GM23338 (cell line): ENCODE data around the gene LMBRD1. TPM values are rescaled to one million over a fixed set of nuclear protein-coding genes. Genes with fewer than 3 reads are reported as not detected.

Experiments
- ATAC-seq: fragments of 200-7000 bp; cut with Tn5 transposase; 3 replicates; pipeline ENCODE4 v1.9.1; 2020
- DNase-seq: peaks from one replicate; pipeline ENCODE4 v3.0.0-alpha.2; 2015; ENCODE audit warnings: low spot score
- H2AFZ ChIP-seq: fragments of 200-600 bp; sonication (generic); 2 replicates; pipeline ENCODE4 v1.8.0; 2016; ENCODE audit warnings: antibody characterized with exemption, mild to moderate bottlenecking, moderate library complexity
- H3F3A ChIP-seq: fragments of 200-600 bp; sonication (generic); replicated peaks from 2 replicates; pipeline ENCODE4 v1.8.0; 2017; ENCODE audit warnings: antibody characterized with exemption, mixed run types, low read depth
- H3K27ac ChIP-seq: fragments of 200-600 bp; sonication (generic); 2 replicates; pipeline ENCODE4 v1.6.1; 2016; ENCODE audit warnings: low read depth
- H3K27me3 ChIP-seq: fragments of 200-600 bp; sonication (generic); 2 replicates; pipeline ENCODE4 v1.8.0; 2016; ENCODE audit warnings: mild to moderate bottlenecking, mixed run types, moderate library complexity; ENCODE audit not compliant: insufficient read depth
- H3K36me3 ChIP-seq: fragments of 200-600 bp; sonication (generic); 2 replicates; pipeline ENCODE4 v1.8.0; 2016; ENCODE audit warnings: mild to moderate bottlenecking; ENCODE audit not compliant: insufficient read depth
- H3K4me1 ChIP-seq: fragments of 200-600 bp; sonication (generic); 2 replicates; pipeline ENCODE4 v1.8.0; 2016; ENCODE audit warnings: mild to moderate bottlenecking, moderate library complexity; ENCODE audit not compliant: insufficient read depth
- H3K4me2 ChIP-seq: fragments of 200-600 bp; sonication (generic); 2 replicates; pipeline ENCODE4 v1.7.1; 2017; ENCODE audit warnings: mixed run types
- H3K4me3 ChIP-seq: fragments of 200-600 bp; sonication (generic); 2 replicates; pipeline ENCODE4 v1.6.1; 2016; ENCODE audit warnings: mixed run types
- H3K79me2 ChIP-seq: fragments of 200-600 bp; sonication (generic); replicated peaks from 2 replicates; pipeline ENCODE4 v1.8.0; 2017; ENCODE audit warnings: mild to moderate bottlenecking; ENCODE audit not compliant: insufficient read depth
- H3K9me2 ChIP-seq: fragments of 200-600 bp; sonication (generic); 2 replicates; pipeline ENCODE4 v1.8.0; 2017; ENCODE audit not compliant: insufficient read depth
- H4K20me1 ChIP-seq: fragments of 200-600 bp; sonication (generic); replicated peaks from 2 replicates; pipeline ENCODE4 v1.8.0; 2017; ENCODE audit warnings: mild to moderate bottlenecking; ENCODE audit not compliant: insufficient read depth
- H3K27ac Mint-ChIP-seq: 2 replicates; pipeline ENCODE4 v1.8.0; 2020; ENCODE audit warnings: inconsistent platforms, mild to moderate bottlenecking, moderate library complexity, mixed read lengths
- H3K27me3 Mint-ChIP-seq: 3 replicates; pipeline ENCODE4 v1.8.0; 2022; ENCODE audit warnings: low read depth, mild to moderate bottlenecking, moderate library complexity, mixed read lengths, inconsistent platforms; ENCODE audit not compliant: insufficient read depth, poor library complexity
- H3K36me3 Mint-ChIP-seq: 3 replicates; pipeline ENCODE4 v1.8.0; 2021; ENCODE audit warnings: low read depth, mild to moderate bottlenecking, inconsistent platforms, moderate library complexity, mixed read lengths
- H3K4me1 Mint-ChIP-seq: 3 replicates; pipeline ENCODE4 v1.8.0; 2020; ENCODE audit warnings: mild to moderate bottlenecking, inconsistent platforms, mixed read lengths
- H3K4me3 Mint-ChIP-seq: 3 replicates; pipeline ENCODE4 v1.8.0; 2021; ENCODE audit warnings: moderate library complexity, mild to moderate bottlenecking, inconsistent platforms, mixed read lengths
- H3K9me3 Mint-ChIP-seq: 3 replicates; pipeline ENCODE4 v1.8.0; 2020; ENCODE audit warnings: moderate library complexity, mild to moderate bottlenecking, inconsistent platforms, mixed read lengths
- CREB1 ChIP-seq: fragments of 250-450 bp; sonication (Bioruptor Pico); IDR thresholded peaks from 2 replicates; pipeline ENCODE4 v1.5.0; 2020; ENCODE audit warnings: low read depth, mild to moderate bottlenecking, moderate library complexity
- CTCF ChIP-seq, 2 experiments: fragments of 200-600 bp in 1 of 2; sonication (generic) in 1 of 2; conservative IDR thresholded peaks; 2 replicates each; pipeline versions ENCODE4 v1.5.1 to v1.6.1; 2016 to 2017; ENCODE audit warnings: antibody characterized with exemption in 2 of 2, low read depth in 2 of 2, mild to moderate bottlenecking in 2 of 2, moderate library complexity in 1 of 2
- EZH2phosphoT487 ChIP-seq: fragments of 200-600 bp; sonication (generic); IDR thresholded peaks from one replicate; pipeline ENCODE4 v1.8.1; 2018; ENCODE audit warnings: antibody characterized with exemption; ENCODE audit not compliant: unreplicated experiment
- JUNB ChIP-seq: IDR thresholded peaks from one replicate; pipeline ENCODE4 v1.6.1; 2016; ENCODE audit warnings: antibody characterized with exemption; ENCODE audit not compliant: unreplicated experiment
- NANOG ChIP-seq: IDR thresholded peaks from 2 replicates; pipeline ENCODE4 v1.6.1; 2016; ENCODE audit warnings: antibody characterized with exemption, borderline replicate concordance
- POLR2AphosphoS5 ChIP-seq: IDR thresholded peaks from 2 replicates; pipeline ENCODE4 v1.6.1; 2016; ENCODE audit warnings: antibody characterized with exemption, low read depth
- STAT1 ChIP-seq: IDR thresholded peaks from one replicate; pipeline ENCODE4 v1.6.1; 2016; ENCODE audit warnings: antibody characterized with exemption; ENCODE audit not compliant: unreplicated experiment
- ZNF114 ChIP-seq: fragments of 250-450 bp; sonication (Bioruptor Pico); IDR thresholded peaks from 2 replicates; pipeline ENCODE4 v1.5.0; 2020; ENCODE audit warnings: mild to moderate bottlenecking, moderate library complexity
- ZNF331 ChIP-seq: fragments of 250-450 bp; sonication (Bioruptor Pico); IDR thresholded peaks from 2 replicates; pipeline ENCODE4 v1.5.0; 2020; ENCODE audit warnings: low read depth, mild to moderate bottlenecking, moderate library complexity
- polyA plus RNA-seq: library from polyadenylated mRNA; unstranded; fragments of >200 nt; fragmentation: Nextera tagmentation; extraction: Ambion mirVana; gene quantifications from 2 replicates; pipeline ENCODE4 v1.2.1, GENCODE V29; 2016
- total RNA-seq: library from RNA; depleted of rRNA; stranded (reverse); fragments of >200 nt; shearing (Covaris generic); gene quantifications from 2 replicates; pipeline ENCODE4 v1.2.3, GENCODE V29; 2014
- TF ChIP-seq, protein P1 (sequence below): fragments of 250-450 bp; sonication (Bioruptor Pico); IDR thresholded peaks from 2 replicates; pipeline ENCODE4 v1.5.0; 2020; ENCODE audit warnings: mild to moderate bottlenecking, moderate library complexity

The LMBRD1 gene
- total and polyA plus RNA-seq, 2 experiments from 2014 or later = 20.3 to 21.0 TPM

GRCh38 chr6:69732640-69733039 is 64.2 kb downstream of the LMBRD1 start:
- no peaks in the 10 kb centered on the region for H3K9me3 Mint-ChIP-seq
- Histone ChIP-seq H3K4me2 (no peak overlapping the region), H4K20me1 (no peaks in the 10 kb centered on the region), H3F3A (no peaks in the 10 kb centered on the region), H3K27ac (no peak overlapping the region), H3K36me3 (0 out of 2 replicates have a peak, but pooled peaks cover 3% of the 10 kb centered on the region), H3K4me1 (no peaks in the 10 kb centered on the region), H3K9me2 (no peaks in the 10 kb centered on the region), H2AFZ (no peak overlapping the region), H3K27me3 (no peaks in the 10 kb centered on the region), H3K79me2 (no peaks in the 10 kb centered on the region), H3K4me3 (no peak overlapping the region)
- no peaks in the 10 kb centered on the region for H3K4me1 Mint-ChIP-seq
- H3K27ac Mint-ChIP-seq = no peak overlapping the region
- H3K27me3 Mint-ChIP-seq = no peaks in the 10 kb centered on the region
- ATAC-seq = no peak
- TF ChIP-seq STAT1 (no peak), ZNF331 (CRISPR knock-in tag) (no peak), POLR2AphosphoS5 (no peak), CREB1 (no peak), CTCF (conservative IDR thresholded peaks at IDR 0.05; ENCODE audit: low read depth in 2 of 2) (no peak; a peak in 1 of 4 replicates), JUNB (no peak)
- no peak overlapping the region for H3K4me3 Mint-ChIP-seq
- DNase-seq = no peak
- no peaks in the 10 kb centered on the region; the same call in 2 of the 3 replicates for H3K36me3 Mint-ChIP-seq

DNA sequence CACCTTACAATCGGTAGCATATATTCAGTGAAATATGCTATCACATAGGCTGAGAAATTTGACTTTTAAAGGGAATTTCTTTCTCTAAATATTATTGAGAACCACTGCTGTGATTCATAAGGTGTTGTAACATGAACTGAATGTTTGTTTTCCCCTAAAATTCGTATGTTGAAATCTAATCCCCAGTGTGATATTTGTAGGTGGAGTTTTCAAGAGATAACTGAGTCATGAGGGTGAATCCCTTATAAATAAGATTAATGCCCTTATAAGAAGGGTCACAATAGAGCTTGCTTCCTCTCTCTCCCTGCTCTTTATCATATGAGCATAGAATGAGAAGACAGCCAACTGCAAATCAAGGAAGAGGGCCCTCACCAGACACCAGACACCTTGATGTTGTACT is 64.8 kb downstream of the LMBRD1 start:
- no peak for ATAC-seq
- Mint-ChIP-seq H3K27me3 (no peaks in the 10 kb centered on the region), H3K9me3 (no peaks in the 10 kb centered on the region), H3K4me3 (no peak overlapping the region), H3K27ac (no peak overlapping the region), H3K4me1 (no peaks in the 10 kb centered on the region), H3K36me3 (no peaks in the 10 kb centered on the region; the same call in 2 of the 3 replicates)
- Histone ChIP-seq H4K20me1 (no peaks in the 10 kb centered on the region), H3K36me3 (0 out of 2 replicates have a peak, but pooled peaks cover 1% of the 10 kb centered on the region), H3F3A (no peaks in the 10 kb centered on the region), H3K4me2 (no peak overlapping the region), H3K79me2 (no peaks in the 10 kb centered on the region), H2AFZ (no peak overlapping the region), H3K4me1 (no peaks in the 10 kb centered on the region), H3K9me2 (no peaks in the 10 kb centered on the region), H3K27ac (no peak overlapping the region), H3K4me3 (no peak overlapping the region), H3K27me3 (no peaks in the 10 kb centered on the region)
- no peak for DNase-seq
- TF ChIP-seq STAT1 (no peak), CTCF (conservative IDR thresholded peaks at IDR 0.05; ENCODE audit: low read depth in 2 of 2) (no peak), EZH2phosphoT487 (no peak), ZNF331 (CRISPR knock-in tag) (no peak), JUNB (no peak), NANOG (no peak), CREB1 (no peak), ZNF114 (CRISPR knock-in tag) (no peak), POLR2AphosphoS5 (no peak)
- TF ChIP-seq, protein P1, sequence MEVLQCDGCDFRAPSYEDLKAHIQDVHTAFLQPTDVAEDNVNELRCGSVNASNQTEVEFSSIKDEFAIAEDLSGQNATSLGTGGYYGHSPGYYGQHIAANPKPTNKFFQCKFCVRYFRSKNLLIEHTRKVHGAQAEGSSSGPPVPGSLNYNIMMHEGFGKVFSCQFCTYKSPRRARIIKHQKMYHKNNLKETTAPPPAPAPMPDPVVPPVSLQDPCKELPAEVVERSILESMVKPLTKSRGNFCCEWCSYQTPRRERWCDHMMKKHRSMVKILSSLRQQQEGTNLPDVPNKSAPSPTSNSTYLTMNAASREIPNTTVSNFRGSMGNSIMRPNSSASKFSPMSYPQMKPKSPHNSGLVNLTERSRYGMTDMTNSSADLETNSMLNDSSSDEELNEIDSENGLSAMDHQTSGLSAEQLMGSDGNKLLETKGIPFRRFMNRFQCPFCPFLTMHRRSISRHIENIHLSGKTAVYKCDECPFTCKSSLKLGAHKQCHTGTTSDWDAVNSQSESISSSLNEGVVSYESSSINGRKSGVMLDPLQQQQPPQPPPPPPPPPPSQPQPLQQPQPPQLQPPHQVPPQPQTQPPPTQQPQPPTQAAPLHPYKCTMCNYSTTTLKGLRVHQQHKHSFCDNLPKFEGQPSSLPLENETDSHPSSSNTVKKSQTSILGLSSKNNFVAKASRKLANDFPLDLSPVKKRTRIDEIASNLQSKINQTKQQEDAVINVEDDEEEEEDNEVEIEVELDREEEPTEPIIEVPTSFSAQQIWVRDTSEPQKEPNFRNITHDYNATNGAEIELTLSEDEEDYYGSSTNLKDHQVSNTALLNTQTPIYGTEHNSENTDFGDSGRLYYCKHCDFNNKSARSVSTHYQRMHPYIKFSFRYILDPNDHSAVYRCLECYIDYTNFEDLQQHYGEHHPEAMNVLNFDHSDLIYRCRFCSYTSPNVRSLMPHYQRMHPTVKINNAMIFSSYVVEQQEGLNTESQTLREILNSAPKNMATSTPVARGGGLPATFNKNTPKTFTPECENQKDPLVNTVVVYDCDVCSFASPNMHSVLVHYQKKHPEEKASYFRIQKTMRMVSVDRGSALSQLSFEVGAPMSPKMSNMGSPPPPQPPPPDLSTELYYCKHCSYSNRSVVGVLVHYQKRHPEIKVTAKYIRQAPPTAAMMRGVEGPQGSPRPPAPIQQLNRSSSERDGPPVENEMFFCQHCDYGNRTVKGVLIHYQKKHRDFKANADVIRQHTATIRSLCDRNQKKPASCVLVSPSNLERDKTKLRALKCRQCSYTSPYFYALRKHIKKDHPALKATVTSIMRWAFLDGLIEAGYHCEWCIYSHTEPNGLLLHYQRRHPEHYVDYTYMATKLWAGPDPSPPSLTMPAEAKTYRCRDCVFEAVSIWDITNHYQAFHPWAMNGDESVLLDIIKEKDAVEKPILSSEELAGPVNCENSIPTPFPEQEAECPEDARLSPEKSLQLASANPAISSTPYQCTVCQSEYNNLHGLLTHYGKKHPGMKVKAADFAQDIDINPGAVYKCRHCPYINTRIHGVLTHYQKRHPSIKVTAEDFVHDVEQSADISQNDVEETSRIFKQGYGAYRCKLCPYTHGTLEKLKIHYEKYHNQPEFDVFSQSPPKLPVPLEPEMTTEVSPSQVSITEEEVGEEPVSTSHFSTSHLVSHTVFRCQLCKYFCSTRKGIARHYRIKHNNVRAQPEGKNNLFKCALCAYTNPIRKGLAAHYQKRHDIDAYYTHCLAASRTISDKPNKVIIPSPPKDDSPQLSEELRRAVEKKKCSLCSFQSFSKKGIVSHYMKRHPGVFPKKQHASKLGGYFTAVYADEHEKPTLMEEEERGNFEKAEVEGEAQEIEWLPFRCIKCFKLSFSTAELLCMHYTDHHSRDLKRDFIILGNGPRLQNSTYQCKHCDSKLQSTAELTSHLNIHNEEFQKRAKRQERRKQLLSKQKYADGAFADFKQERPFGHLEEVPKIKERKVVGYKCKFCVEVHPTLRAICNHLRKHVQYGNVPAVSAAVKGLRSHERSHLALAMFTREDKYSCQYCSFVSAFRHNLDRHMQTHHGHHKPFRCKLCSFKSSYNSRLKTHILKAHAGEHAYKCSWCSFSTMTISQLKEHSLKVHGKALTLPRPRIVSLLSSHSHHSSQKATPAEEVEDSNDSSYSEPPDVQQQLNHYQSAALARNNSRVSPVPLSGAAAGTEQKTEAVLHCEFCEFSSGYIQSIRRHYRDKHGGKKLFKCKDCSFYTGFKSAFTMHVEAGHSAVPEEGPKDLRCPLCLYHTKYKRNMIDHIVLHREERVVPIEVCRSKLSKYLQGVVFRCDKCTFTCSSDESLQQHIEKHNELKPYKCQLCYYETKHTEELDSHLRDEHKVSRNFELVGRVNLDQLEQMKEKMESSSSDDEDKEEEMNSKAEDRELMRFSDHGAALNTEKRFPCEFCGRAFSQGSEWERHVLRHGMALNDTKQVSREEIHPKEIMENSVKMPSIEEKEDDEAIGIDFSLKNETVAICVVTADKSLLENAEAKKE = no peak
